HCT116 (cell line): ENCODE measurements around the gene SAE1. TPM values are rescaled to one million over a fixed set of nuclear protein-coding genes. Genes with fewer than 3 reads are reported as not detected.

Experiments
- ATAC-seq: fragments of 200-7000 bp; cut with Tn5 transposase; 2 replicates; pipeline ENCODE4 v1.9.1; 2020; ENCODE audit warnings: mild to moderate bottlenecking, moderate library complexity
- BruUV-seq: library from RNA; stranded (reverse); fragments of 400-500 nt; replicated peaks from 2 replicates; lab custom pipeline; 2021; lab: Mats Ljungman, UMichigan
- CTCF ChIA-PET: fragments of 300-600 bp; sonication (Branson Sonifier 250); formaldehyde crosslinking; loops from one replicate; lab custom pipeline; 2021; ENCODE audit warnings: antibody characterized with exemption; lab: Charles Lee
- POLR2A ChIA-PET: fragments of 300-600, 350-600 bp; sonication (Branson Sonifier 250); formaldehyde crosslinking; loops from one replicate; lab custom pipeline; 2021; ENCODE audit warnings: antibody characterized with exemption; lab: Charles Lee
- RAD21 ChIA-PET, 2 experiments: fragments of 300-600 bp; sonication (Branson Sonifier 250); formaldehyde crosslinking; loops; one replicate each; lab custom pipeline; 2023; ENCODE audit warnings: low total read pairs in 2 of 2; ENCODE audit not compliant: uncharacterized antibody in 2 of 2, unreplicated experiment in 2 of 2, low non-redundant PET in 1 of 2; lab: Charles Lee
- DNase-seq: peaks from one replicate; pipeline ENCODE4 v3.0.0-alpha.2; 2010; ENCODE audit warnings: low read depth, low spot score
- H2AFZ ChIP-seq: fragments of 200-600 bp; shearing (Covaris generic), sonication (generic); 2 replicates; pipeline ENCODE4 v1.6.1; 2017; ENCODE audit warnings: low read depth, mixed run types, mixed read lengths, antibody characterized with exemption, low read length; ENCODE audit not compliant: poor library complexity, severe bottlenecking
- H3K27ac ChIP-seq: 2 replicates; pipeline ENCODE4 v1.5.1; 2012; ENCODE audit warnings: low read depth, low read length
- H3K27me3 ChIP-seq: fragments of 200-600 bp; sonication (generic); 2 replicates; pipeline ENCODE4 v1.6.1; 2016; ENCODE audit warnings: mixed run types, low read length, mixed read lengths; ENCODE audit not compliant: insufficient read depth
- H3K36me3 ChIP-seq, 2 experiments: fragments of 200-500 bp in 1 of 2; fragments of 200-600 bp in 1 of 2; sonication (Bioruptor generic) in 1 of 2; sonication (generic) in 1 of 2; 2 replicates each; pipeline versions ENCODE4 v1.5.1 to v1.6.1; 2014 to 2016; ENCODE audit warnings: low read length in 2 of 2, inconsistent platforms in 1 of 2, mixed read lengths in 1 of 2, mixed run types in 1 of 2; ENCODE audit not compliant: insufficient read depth in 2 of 2, control insufficient read depth in 1 of 2
- H3K4me1 ChIP-seq, 2 experiments: fragments of 200-600 bp in 1 of 2; sonication (generic) in 1 of 2; 2 replicates each; pipeline versions ENCODE4 v1.5.1 to v1.6.1; 2012 to 2017; ENCODE audit warnings: low read length in 2 of 2, inconsistent platforms in 1 of 2, mild to moderate bottlenecking in 1 of 2, mixed read lengths in 1 of 2, mixed run types in 1 of 2, moderate library complexity in 1 of 2; ENCODE audit not compliant: insufficient read depth in 2 of 2, control insufficient read depth in 1 of 2
- H3K4me2 ChIP-seq: fragments of 200-600 bp; sonication (generic); 2 replicates; pipeline ENCODE4 v1.6.1; 2017; ENCODE audit warnings: mixed run types, low read length, mixed read lengths
- H3K4me3 ChIP-seq, 2 experiments: fragments of 200-600 bp in 1 of 2; sonication (generic) in 1 of 2; replicated peaks in 1 of 2; 2 replicates each; pipeline ENCODE4 v1.5.1; 2011 to 2016; ENCODE audit warnings: low read length in 2 of 2, control low read depth in 1 of 2, low read depth in 1 of 2, mild to moderate bottlenecking in 1 of 2, mixed read lengths in 1 of 2, mixed run types in 1 of 2
- H3K79me2 ChIP-seq: fragments of 200-600 bp; sonication (generic); 2 replicates; pipeline ENCODE4 v1.6.1; 2017; ENCODE audit warnings: mild to moderate bottlenecking, mixed run types, low read length, moderate library complexity, mixed read lengths; ENCODE audit not compliant: insufficient read depth
- H3K9ac ChIP-seq: fragments of 200-600 bp; sonication (generic); 2 replicates; pipeline ENCODE4 v1.6.1; 2016; ENCODE audit warnings: low read length, mixed read lengths
- H3K9me2 ChIP-seq: fragments of 200-600 bp; sonication (generic), shearing (Covaris generic); 2 replicates; pipeline ENCODE4 v1.6.1; 2017; ENCODE audit warnings: mixed run types, mild to moderate bottlenecking, moderate library complexity; ENCODE audit not compliant: insufficient read depth
- H3K9me3 ChIP-seq, 2 experiments: fragments of 200-500 bp in 1 of 2; fragments of 200-600 bp in 1 of 2; sonication (Bioruptor generic) in 1 of 2; sonication (generic) in 1 of 2; 2 replicates each; pipeline ENCODE4 v1.6.1; 2014 to 2017; ENCODE audit warnings: low read length in 2 of 2, mixed read lengths in 2 of 2, inconsistent platforms in 1 of 2, low read depth in 1 of 2, mild to moderate bottlenecking in 1 of 2, mixed run types in 1 of 2, moderate library complexity in 1 of 2; ENCODE audit not compliant: control insufficient read depth in 1 of 2, insufficient read depth in 1 of 2
- H4K20me1 ChIP-seq: fragments of 200-600 bp; sonication (generic), shearing (Covaris generic); 2 replicates; pipeline ENCODE4 v1.6.1; 2017; ENCODE audit warnings: mixed run types, mild to moderate bottlenecking, moderate library complexity; ENCODE audit not compliant: insufficient read depth
- ATF3 ChIP-seq: IDR thresholded peaks from 2 replicates; pipeline ENCODE4 v1.6.1; 2012
- CBX3 ChIP-seq: IDR thresholded peaks from 2 replicates; pipeline ENCODE4 v1.6.1; 2012; ENCODE audit warnings: low read depth
- CEBPB ChIP-seq: IDR thresholded peaks from 2 replicates; pipeline ENCODE4 v1.6.1; 2012; ENCODE audit warnings: low read depth
- EGR1 ChIP-seq: IDR thresholded peaks from 2 replicates; pipeline ENCODE4 v1.6.1; 2012; ENCODE audit warnings: low read depth
- EZH2 ChIP-seq: fragments of 200-600 bp; sonication (generic); IDR thresholded peaks from 2 replicates; pipeline ENCODE4 v1.6.1; 2017; ENCODE audit warnings: antibody characterized with exemption, mixed run types
- FOSL1 ChIP-seq: IDR thresholded peaks from 2 replicates; pipeline ENCODE4 v1.6.1; 2012; ENCODE audit warnings: low read depth
- JUND ChIP-seq: IDR thresholded peaks from 2 replicates; pipeline ENCODE4 v1.6.1; 2012
- MAX ChIP-seq: IDR thresholded peaks from 2 replicates; pipeline ENCODE4 v1.6.1; 2012
- POLR2A ChIP-seq: IDR thresholded peaks from 2 replicates; pipeline ENCODE4 v1.7.0; 2011; ENCODE audit warnings: borderline replicate concordance; ENCODE audit not compliant: insufficient read depth, insufficient read length; ENCODE audit errors: extremely low read depth
- RAD21 ChIP-seq: IDR thresholded peaks from 2 replicates; pipeline ENCODE4 v1.6.1; 2012; ENCODE audit warnings: low read depth, mild to moderate bottlenecking
- SIN3A ChIP-seq: IDR thresholded peaks from 2 replicates; pipeline ENCODE4 v1.6.1; 2012; ENCODE audit warnings: low read depth
- SP1 ChIP-seq: IDR thresholded peaks from 2 replicates; pipeline ENCODE4 v1.6.1; 2012; ENCODE audit warnings: low read depth
- SRF ChIP-seq: IDR thresholded peaks from 2 replicates; pipeline ENCODE4 v1.6.1; 2012; ENCODE audit warnings: low read depth
- TCF7L2 ChIP-seq: IDR thresholded peaks from 2 replicates; pipeline ENCODE4 v1.7.0; 2011; ENCODE audit warnings: borderline replicate concordance, inconsistent platforms; ENCODE audit not compliant: insufficient read depth, insufficient read length; ENCODE audit errors: extremely low read depth
- ZFX ChIP-seq: fragments of 450-650 bp; IDR thresholded peaks from 2 replicates; pipeline ENCODE4 v1.6.1; 2017
- ZNF274 ChIP-seq: fragments of 200-500 bp; sonication (Bioruptor generic); IDR thresholded peaks from 2 replicates; pipeline ENCODE4 v1.6.1; 2014; ENCODE audit warnings: mild to moderate bottlenecking, low read depth, low read length, inconsistent platforms
- intact Hi-C: fragments of 100-400 bp; cut with micrococcal nuclease; formaldehyde crosslinking; loops from 2 replicates; pipeline ENCODE4 v1.10.0; 2022
- total RNA-seq: library from RNA; stranded (reverse); gene quantifications from one replicate; pipeline ENCODE4 v1.2.1, GENCODE V29; 2021; ENCODE audit not compliant: unreplicated experiment
- TF ChIP-seq, protein P1 (sequence below): IDR thresholded peaks from 2 replicates; pipeline ENCODE4 v1.6.1; 2012; ENCODE audit warnings: low read depth

Gene SAE1
- total RNA-seq, 1 experiment from 2014 or later: 213 TPM

DNA sequence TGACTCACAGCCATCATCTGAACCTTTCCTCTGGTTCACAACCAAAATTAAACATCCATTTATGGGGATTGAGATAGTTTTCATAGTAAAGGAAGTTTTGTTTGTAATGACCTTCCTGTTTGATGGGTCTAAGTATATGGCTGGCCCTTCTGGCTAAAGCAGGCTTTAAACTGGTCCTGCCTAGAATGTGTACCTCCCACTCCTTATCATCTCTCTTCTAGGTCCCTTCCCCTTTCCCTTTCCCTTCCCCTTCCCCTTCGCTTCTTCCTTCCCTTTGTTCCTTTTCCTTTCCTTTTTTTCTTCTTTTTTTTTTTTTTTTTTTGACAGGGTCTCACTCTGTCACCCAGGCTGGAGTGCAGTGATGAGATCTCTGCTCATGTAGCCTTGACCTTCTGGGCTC lies 64.8 kb downstream of the SAE1 start:
- ChIA-PET POLR2A (no interaction called here), CTCF (no interaction called here), RAD21 (no interaction called here)
- Histone ChIP-seq H3K4me1 (peaks cover 21 to 40% of the 10 kb centered on the region in 2 experiments), H3K79me2 (peaks cover 60% of the 10 kb centered on the region), H3K36me3 (peaks cover 8 to 23% of the 10 kb centered on the region in 2 experiments), H2AFZ (no peak overlapping the region), H3K9me3 (no peaks in the 10 kb centered on the region), H3K27me3 (no peaks in the 10 kb centered on the region), H3K4me2 (no peak overlapping the region), H3K9ac (no peak overlapping the region), H3K27ac (no peak overlapping the region), H4K20me1 (peaks cover 5% of the 10 kb centered on the region; the same call in 1 of the 2 replicates), H3K9me2 (no peaks in the 10 kb centered on the region), H3K4me3 (no peak overlapping the region)
- intact Hi-C loops: no loop called here
- TF ChIP-seq, protein P1, sequence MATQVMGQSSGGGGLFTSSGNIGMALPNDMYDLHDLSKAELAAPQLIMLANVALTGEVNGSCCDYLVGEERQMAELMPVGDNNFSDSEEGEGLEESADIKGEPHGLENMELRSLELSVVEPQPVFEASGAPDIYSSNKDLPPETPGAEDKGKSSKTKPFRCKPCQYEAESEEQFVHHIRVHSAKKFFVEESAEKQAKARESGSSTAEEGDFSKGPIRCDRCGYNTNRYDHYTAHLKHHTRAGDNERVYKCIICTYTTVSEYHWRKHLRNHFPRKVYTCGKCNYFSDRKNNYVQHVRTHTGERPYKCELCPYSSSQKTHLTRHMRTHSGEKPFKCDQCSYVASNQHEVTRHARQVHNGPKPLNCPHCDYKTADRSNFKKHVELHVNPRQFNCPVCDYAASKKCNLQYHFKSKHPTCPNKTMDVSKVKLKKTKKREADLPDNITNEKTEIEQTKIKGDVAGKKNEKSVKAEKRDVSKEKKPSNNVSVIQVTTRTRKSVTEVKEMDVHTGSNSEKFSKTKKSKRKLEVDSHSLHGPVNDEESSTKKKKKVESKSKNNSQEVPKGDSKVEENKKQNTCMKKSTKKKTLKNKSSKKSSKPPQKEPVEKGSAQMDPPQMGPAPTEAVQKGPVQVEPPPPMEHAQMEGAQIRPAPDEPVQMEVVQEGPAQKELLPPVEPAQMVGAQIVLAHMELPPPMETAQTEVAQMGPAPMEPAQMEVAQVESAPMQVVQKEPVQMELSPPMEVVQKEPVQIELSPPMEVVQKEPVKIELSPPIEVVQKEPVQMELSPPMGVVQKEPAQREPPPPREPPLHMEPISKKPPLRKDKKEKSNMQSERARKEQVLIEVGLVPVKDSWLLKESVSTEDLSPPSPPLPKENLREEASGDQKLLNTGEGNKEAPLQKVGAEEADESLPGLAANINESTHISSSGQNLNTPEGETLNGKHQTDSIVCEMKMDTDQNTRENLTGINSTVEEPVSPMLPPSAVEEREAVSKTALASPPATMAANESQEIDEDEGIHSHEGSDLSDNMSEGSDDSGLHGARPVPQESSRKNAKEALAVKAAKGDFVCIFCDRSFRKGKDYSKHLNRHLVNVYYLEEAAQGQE: no peak
- TF ChIP-seq POLR2A (no peak), TCF7L2 (no peak), EZH2 (no peak), CEBPB (no peak), SRF (no peak), FOSL1 (no peak), SP1 (no peak), RAD21 (no peak), ZFX (no peak), JUND (no peak), ZNF274 (no peak), MAX (no peak), CBX3 (no peak), SIN3A (no peak), EGR1 (no peak), ATF3 (no peak)
- ATAC-seq: no peak
- BruUV-seq: no TSS peak
- no peak for DNase-seq
